ENCODE measurements around the gene EPRS1. TPM values are rescaled to one million over a fixed set of nuclear protein-coding genes. Genes with fewer than 3 reads are reported as not detected.

The EPRS1 gene
- total and polyA plus RNA-seq, 10 donors, result 34.6 to 72.2 (median 58.3) TPM

GRCh38 chr1:220005489-220005888 is 40.8 kb downstream of the EPRS1 start:
- no peaks in the 10 kb centered on the region for H3K9me3 ChIP-seq
- no peak for TF ChIP-seq CTCF (IDR thresholded peaks at IDR 0.05 in 8 of 11, conservative IDR thresholded peaks at IDR 0.05 in 3 of 11)
- no peak for TF ChIP-seq POLR2A (IDR thresholded peaks at IDR 0.05)
- no peak for TF ChIP-seq POLR2AphosphoS5 (IDR thresholded peaks at IDR 0.05)
- H3K27ac ChIP-seq, result no peak overlapping the region
- intact Hi-C loops (cut with DNase I; ENCODE audit: low total_unique reads), result no loop called here
- H3K27me3 ChIP-seq (replicated peaks in 1 of 7), result no peaks in the 10 kb centered on the region
- no peaks in the 10 kb centered on the region for H3K4me1 ChIP-seq
- peaks cover 0 to 100% (median 86%) of the 10 kb centered on the region in 6 donors for H3K36me3 ChIP-seq
- no peak overlapping the region for H3K4me3 ChIP-seq
- DNase-seq, result no peak
- WGBS, 5 donors, result 86 to 98% (median 90%) methylated on average over 5 of the region's 5 CpGs

- Histone ChIP-seq H3K4me3 (no peak overlapping the region), H3K4me1 (no peaks in the 10 kb centered on the region), H3K36me3 (peaks cover 0 to 100% (median 85%) of the 10 kb centered on the region in 6 donors), H3K27me3 (replicated peaks in 1 of 7) (no peaks in the 10 kb centered on the region), H3K27ac (no peak overlapping the region), H3K9me3 (no peaks in the 10 kb centered on the region)
- DNase-seq, result no peak
- intact Hi-C loops (cut with DNase I; ENCODE audit: low total_unique reads), result no loop called here
- no peak for TF ChIP-seq POLR2AphosphoS5 (IDR thresholded peaks at IDR 0.05)
- TF ChIP-seq CTCF (IDR thresholded peaks at IDR 0.05 in 8 of 11, conservative IDR thresholded peaks at IDR 0.05 in 3 of 11), result no peak
- no peak for TF ChIP-seq POLR2A (IDR thresholded peaks at IDR 0.05)
- 87 to 92% (median 91%) methylated on average over 6 of the region's 6 CpGs for WGBS, 5 donors
Measured at GRCh38 chr1:220003610-220004299, 42.5 kb downstream of the EPRS1 start.

GRCh38 chr1:220003015-220003414 is 43.3 kb downstream of the EPRS1 start:
- DNase-seq, result no peak
- Histone ChIP-seq H3K36me3 (peaks cover 0 to 100% (median 84%) of the 10 kb centered on the region in 6 donors), H3K27me3 (replicated peaks in 1 of 7) (no peaks in the 10 kb centered on the region), H3K9me3 (no peaks in the 10 kb centered on the region), H3K27ac (no peak overlapping the region), H3K4me3 (no peak overlapping the region), H3K4me1 (no peaks in the 10 kb centered on the region)
- WGBS, 5 donors, result 95 to 100% (median 100%) methylated on average over 1 of the region's 1 CpG
- TF ChIP-seq POLR2A (IDR thresholded peaks at IDR 0.05) (no peak), POLR2AphosphoS5 (IDR thresholded peaks at IDR 0.05) (no peak), CTCF (IDR thresholded peaks at IDR 0.05 in 8 of 11, conservative IDR thresholded peaks at IDR 0.05 in 3 of 11) (no peak)
- intact Hi-C loops (cut with DNase I; ENCODE audit: low total_unique reads), result no loop called here

- no peaks in the 10 kb centered on the region for H3K9me3 ChIP-seq
- H3K27ac ChIP-seq, result no peak overlapping the region
- no peak overlapping the region for H3K4me3 ChIP-seq
- no peak for TF ChIP-seq CTCF (IDR thresholded peaks at IDR 0.05 in 8 of 11, conservative IDR thresholded peaks at IDR 0.05 in 3 of 11)
- no peak for TF ChIP-seq POLR2A (IDR thresholded peaks at IDR 0.05)
- no peak for TF ChIP-seq POLR2AphosphoS5 (IDR thresholded peaks at IDR 0.05)
- H3K27me3 ChIP-seq (replicated peaks in 1 of 7), result no peaks in the 10 kb centered on the region
- no peak for DNase-seq
- peaks cover 5 to 100% (median 90%) of the 10 kb centered on the region in 6 donors for H3K36me3 ChIP-seq
- WGBS, 5 donors, result 75 to 82% (median 78%) methylated on average over 4 of the region's 4 CpGs
- H3K4me1 ChIP-seq, result no peaks in the 10 kb centered on the region
- intact Hi-C loops (cut with DNase I; ENCODE audit: low total_unique reads), result no loop called here
Measured at GRCh38 chr1:220001095-220001501, 45.2 kb downstream of the EPRS1 start.

Measured in spleen (tissue), 11 donors.